Naive thymus-derived CD8-positive, alpha-beta T cell (primary cell): ENCODE data around the gene ARID1B. TPM values are rescaled to one million over a fixed set of nuclear protein-coding genes. Genes with fewer than 3 reads are reported as not detected.

ENCODE experiments used
- ATAC-seq, 2 donors: fragments of 150-1000 bp; cut with Tn5 transposase in 1 of 2; sonication (Bioruptor Pico), chemical (Tn5 transposase) in 1 of 2; 1 replicate in 1 of 2; 2 replicates in 1 of 2; pipeline ENCODE4 v1.10.0; 2021; ENCODE audit warnings: mild to moderate bottlenecking in 2 of 2, moderate library complexity in 2 of 2
- POLR2A ChIA-PET: fragments of 350-600 bp; sonication (Branson Sonifier 250); formaldehyde crosslinking; loops from one replicate; lab custom pipeline; 2021; ENCODE audit warnings: antibody characterized with exemption; lab: Charles Lee
- DNase-seq, 10 donors: peaks; one replicate each; pipeline versions ENCODE4 v3.0.0 to v3.0.0-alpha.2; 2020 to 2022
- H3K27ac Mint-ChIP-seq, 10 donors: one replicate each; pipeline ENCODE4 v1.8.0; 2020 to 2022; ENCODE audit warnings: mild to moderate bottlenecking in 10 of 10, mixed read lengths in 10 of 10, moderate library complexity in 4 of 10, inconsistent platforms in 1 of 10
- H3K27me3 Mint-ChIP-seq, 5 donors: one replicate each; pipeline ENCODE4 v1.8.0; 2021 to 2022; ENCODE audit warnings: mixed read lengths in 5 of 5
- H3K36me3 Mint-ChIP-seq, 3 donors: one replicate each; pipeline ENCODE4 v1.8.0; 2020 to 2022; ENCODE audit warnings: mixed read lengths in 3 of 3, mild to moderate bottlenecking in 2 of 3, inconsistent platforms in 1 of 3
- H3K4me1 Mint-ChIP-seq, 4 donors: one replicate each; pipeline ENCODE4 v1.8.0; 2021 to 2022; ENCODE audit warnings: mixed read lengths in 4 of 4
- H3K4me3 Mint-ChIP-seq, 10 donors: one replicate each; pipeline ENCODE4 v1.8.0; 2020 to 2022; ENCODE audit warnings: mild to moderate bottlenecking in 10 of 10, mixed read lengths in 10 of 10, moderate library complexity in 6 of 10, inconsistent platforms in 1 of 10
- H3K9me3 Mint-ChIP-seq, 9 donors: one replicate each; pipeline ENCODE4 v1.8.0; 2020 to 2022; ENCODE audit warnings: mixed read lengths in 9 of 9, mild to moderate bottlenecking in 3 of 9, inconsistent platforms in 1 of 9, moderate library complexity in 1 of 9
- polyA plus RNA-seq, 3 donors: library from polyadenylated mRNA; unstranded; fragments of 300-500 nt; fragmentation: Illumina TruSeq; gene quantifications; one replicate each; pipeline ENCODE4 v1.2.3, GENCODE V29; 2021
- total RNA-seq, 8 experiments: library from RNA in 2 of 8; stranded (reverse) in 2 of 8; gene quantifications; one replicate each; pipeline ENCODE4 v1.2.3 and lab custom pipeline; 2021 to 2026

ARID1B gene
- total and polyA plus RNA-seq, 5 experiments from 2014 or later, result 9.0 to 122 (median 18.6) TPM

- POLR2A ChIA-PET, result interaction anchor here (0.7 kb wide), 1 partner anchor 374 kb away, joined by 5 read pairs; no protein-coding TSS in a partner anchor
- peaks cover 22 to 58% (median 39%) of the 10 kb centered on the region in 4 donors for H3K4me1 Mint-ChIP-seq
- DNase-seq (no peak), ATAC-seq (no peak)
- peaks cover 0 to 9% (median 0%) of the 10 kb centered on the region in 3 donors for H3K36me3 Mint-ChIP-seq
- no peaks in the 10 kb centered on the region for H3K27me3 Mint-ChIP-seq
- no peak overlapping the region for H3K27ac Mint-ChIP-seq
- no peaks in the 10 kb centered on the region for H3K9me3 Mint-ChIP-seq
- H3K4me3 Mint-ChIP-seq, result no peak overlapping the region
Measured at GRCh38 chr6:157060440-157060952, 283.3 kb downstream of the ARID1B start.

GRCh38 chr6:157061770-157062594, 284.8 kb downstream of the ARID1B start:
- Mint-ChIP-seq H3K9me3 (no peaks in the 10 kb centered on the region), H3K4me3 (no peak overlapping the region), H3K4me1 (peaks cover 18 to 60% (median 41%) of the 10 kb centered on the region in 4 donors), H3K27me3 (no peaks in the 10 kb centered on the region), H3K27ac (no peak overlapping the region), H3K36me3 (peaks cover 0 to 9% (median 0%) of the 10 kb centered on the region in 3 donors)
- POLR2A ChIA-PET, result interaction anchor here (1.1 kb wide), 1 partner anchor 29 kb away, joined by 3 read pairs; no protein-coding TSS in a partner anchor
- no peak for DNase-seq
- no peak for ATAC-seq

GRCh38 chr6:157063176-157063905, 286.2 kb downstream of the ARID1B start:
- no peak overlapping the region for H3K4me3 Mint-ChIP-seq
- H3K36me3 Mint-ChIP-seq, result peaks cover 0 to 9% (median 0%) of the 10 kb centered on the region in 3 donors
- H3K27ac Mint-ChIP-seq, result peak overlapping the region in 1 of 10 donors; percentile 14
- POLR2A ChIA-PET, result interaction anchor here (0.7 to 1.1 kb wide), 3 partner anchors 24 to 935 kb away, joined by 3 to 5 read pairs (median 3); no protein-coding TSS in a partner anchor
- peaks cover 23 to 74% (median 52%) of the 10 kb centered on the region in 4 donors for H3K4me1 Mint-ChIP-seq
- no peaks in the 10 kb centered on the region for H3K9me3 Mint-ChIP-seq
- DNase-seq, result no peak
- H3K27me3 Mint-ChIP-seq, result no peaks in the 10 kb centered on the region
- ATAC-seq, result no peak

- Mint-ChIP-seq H3K9me3 (no peaks in the 10 kb centered on the region), H3K27ac (peak overlapping the region in 1 of 10 donors; percentile 14), H3K4me1 (peaks cover 23 to 75% (median 56%) of the 10 kb centered on the region in 4 donors), H3K36me3 (peaks cover 0 to 9% (median 0%) of the 10 kb centered on the region in 3 donors), H3K4me3 (no peak overlapping the region), H3K27me3 (no peaks in the 10 kb centered on the region)
- ATAC-seq (no peak), DNase-seq (no peak)
- POLR2A ChIA-PET, result interaction anchor here (1.1 kb wide), 1 partner anchor 24 kb away, joined by 5 read pairs; no protein-coding TSS in a partner anchor
Measured at GRCh38 chr6:157063923-157064322, 286.7 kb downstream of the ARID1B start.

GRCh38 chr6:157064502-157064901, 287.3 kb downstream of the ARID1B start:
- Mint-ChIP-seq H3K4me1 (peaks cover 24 to 73% (median 56%) of the 10 kb centered on the region in 4 donors), H3K9me3 (no peaks in the 10 kb centered on the region), H3K4me3 (no peak overlapping the region), H3K36me3 (peaks cover 0 to 9% (median 0%) of the 10 kb centered on the region in 3 donors), H3K27me3 (no peaks in the 10 kb centered on the region), H3K27ac (peak overlapping the region in 2 of 10 donors; percentile 34 to 39)
- POLR2A ChIA-PET, result interaction anchor here (1.1 kb wide), 1 partner anchor 25 kb away, joined by 5 read pairs; no protein-coding TSS in a partner anchor
- DNase-seq, result no peak
- ATAC-seq, result no peak

- peaks cover 22 to 75% (median 56%) of the 10 kb centered on the region in 4 donors for H3K4me1 Mint-ChIP-seq
- H3K4me3 Mint-ChIP-seq, result peak overlapping the region in 1 of 10 donors; percentile 15
- peaks cover 0 to 11% (median 0%) of the 10 kb centered on the region in 3 donors for H3K36me3 Mint-ChIP-seq
- ATAC-seq (no peak), DNase-seq (no peak)
- POLR2A ChIA-PET, result no interaction called here
- H3K27ac Mint-ChIP-seq, result peak overlapping the region in 1 of 10 donors; percentile 63
- no peaks in the 10 kb centered on the region for H3K27me3 Mint-ChIP-seq
- H3K9me3 Mint-ChIP-seq, result no peaks in the 10 kb centered on the region
Measured at GRCh38 chr6:157065366-157065765, 288.2 kb downstream of the ARID1B start.

- POLR2A ChIA-PET, result no interaction called here
- ATAC-seq (no peak), DNase-seq (no peak)
- H3K4me1 Mint-ChIP-seq, result peaks cover 22 to 77% (median 61%) of the 10 kb centered on the region in 4 donors
- H3K4me3 Mint-ChIP-seq, result peak overlapping the region in 1 of 10 donors; percentile 31
- H3K36me3 Mint-ChIP-seq, result peaks cover 0 to 13% (median 0%) of the 10 kb centered on the region in 3 donors
- H3K27me3 Mint-ChIP-seq, result no peaks in the 10 kb centered on the region
- no peaks in the 10 kb centered on the region for H3K9me3 Mint-ChIP-seq
- H3K27ac Mint-ChIP-seq, result peak overlapping the region in 4 of 10 donors; percentile 2 to 57 (median 30)
Measured at GRCh38 chr6:157066781-157067491, 289.8 kb downstream of the ARID1B start.

GRCh38 chr6:157067507-157067906, 290.3 kb downstream of the ARID1B start:
- Mint-ChIP-seq H3K36me3 (peaks cover 0 to 13% (median 0%) of the 10 kb centered on the region in 3 donors), H3K27ac (peak overlapping the region in 2 of 10 donors; percentile 51 to 90), H3K9me3 (no peaks in the 10 kb centered on the region), H3K4me3 (peak overlapping the region in 3 of 10 donors; percentile 4 to 57 (median 40)), H3K27me3 (no peaks in the 10 kb centered on the region), H3K4me1 (peaks cover 21 to 76% (median 61%) of the 10 kb centered on the region in 4 donors)
- POLR2A ChIA-PET, result no interaction called here
- no peak for DNase-seq
- ATAC-seq, result no peak

GRCh38 chr6:157068691-157069324, 291.6 kb downstream of the ARID1B start:
- no peaks in the 10 kb centered on the region for H3K27me3 Mint-ChIP-seq
- ATAC-seq (no peak), DNase-seq (no peak)
- H3K9me3 Mint-ChIP-seq, result no peaks in the 10 kb centered on the region
- POLR2A ChIA-PET, result interaction anchor here (0.6 kb wide), 1 partner anchor 202 kb away, joined by 3 read pairs; no protein-coding TSS in a partner anchor
- peaks cover 0 to 18% (median 5%) of the 10 kb centered on the region in 3 donors for H3K36me3 Mint-ChIP-seq
- no peak overlapping the region for H3K4me3 Mint-ChIP-seq
- peak overlapping the region in 1 of 10 donors; percentile 3 for H3K27ac Mint-ChIP-seq
- peaks cover 21 to 68% (median 56%) of the 10 kb centered on the region in 4 donors for H3K4me1 Mint-ChIP-seq

GRCh38 chr6:157069585-157069984, 292.4 kb downstream of the ARID1B start:
- DNase-seq (no peak), ATAC-seq (no peak)
- POLR2A ChIA-PET, result interaction anchor here (0.6 kb wide), 1 partner anchor 202 kb away, joined by 3 read pairs; no protein-coding TSS in a partner anchor
- Mint-ChIP-seq H3K9me3 (no peaks in the 10 kb centered on the region), H3K4me1 (peaks cover 20 to 66% (median 53%) of the 10 kb centered on the region in 4 donors), H3K27me3 (no peaks in the 10 kb centered on the region), H3K4me3 (no peak overlapping the region), H3K36me3 (peaks cover 0 to 22% (median 8%) of the 10 kb centered on the region in 3 donors), H3K27ac (no peak overlapping the region)
